AG04450 (cell line): ENCODE results near the gene TNFSF8. TPM values are rescaled to one million over a fixed set of nuclear protein-coding genes. Genes with fewer than 3 reads are reported as not detected.

ENCODE experiments used
- CTCF ChIA-PET: fragments of 300-600, 350-600 bp; formaldehyde crosslinking; extraction: SDS; loops from one replicate; lab custom pipeline; 2022; ENCODE audit warnings: antibody characterized with exemption, inconsistent platforms; lab: Charles Lee
- POLR2A ChIA-PET: fragments of 350-600 bp; formaldehyde crosslinking; extraction: SDS; loops from one replicate; lab custom pipeline; 2021; ENCODE audit warnings: antibody characterized with exemption, inconsistent platforms; lab: Yijun Ruan, JAX
- DNase-seq: peaks from one replicate; pipeline ENCODE4 v3.0.0-alpha.2; 2011; ENCODE audit warnings: low read depth, low spot score
- H3K27ac ChIP-seq: one replicate; pipeline ENCODE4 v1.5.1; 2012; ENCODE audit warnings: low read depth, low read length, control low read depth
- H3K27me3 ChIP-seq: one replicate; pipeline ENCODE4 v1.6.0; 2012; ENCODE audit warnings: low read length; ENCODE audit not compliant: control insufficient read depth, insufficient read depth
- H3K4me3 ChIP-seq: 2 replicates; pipeline ENCODE4 v1.5.1; 2011; ENCODE audit warnings: mild to moderate bottlenecking, low read depth, low read length, control low read depth
- H3K9me3 ChIP-seq: 2 replicates; pipeline ENCODE4 v1.5.1; 2012; ENCODE audit warnings: low read length; ENCODE audit not compliant: control insufficient read depth, insufficient read depth
- polyA plus RNA-seq: library from polyadenylated mRNA; depleted of rRNA; stranded (reverse); fragments of >200 nt; gene quantifications from 2 replicates; pipeline ENCODE4 v1.2.3, GENCODE V29; 2011
- TF ChIP-seq, protein P1 (sequence below): IDR thresholded peaks from 2 replicates; pipeline ENCODE4 v1.5.1; 2011; ENCODE audit warnings: low read depth, low read length, control low read depth, inconsistent platforms

TNFSF8 gene
- polyA plus RNA-seq, 1 experiment = not detected

DNA sequence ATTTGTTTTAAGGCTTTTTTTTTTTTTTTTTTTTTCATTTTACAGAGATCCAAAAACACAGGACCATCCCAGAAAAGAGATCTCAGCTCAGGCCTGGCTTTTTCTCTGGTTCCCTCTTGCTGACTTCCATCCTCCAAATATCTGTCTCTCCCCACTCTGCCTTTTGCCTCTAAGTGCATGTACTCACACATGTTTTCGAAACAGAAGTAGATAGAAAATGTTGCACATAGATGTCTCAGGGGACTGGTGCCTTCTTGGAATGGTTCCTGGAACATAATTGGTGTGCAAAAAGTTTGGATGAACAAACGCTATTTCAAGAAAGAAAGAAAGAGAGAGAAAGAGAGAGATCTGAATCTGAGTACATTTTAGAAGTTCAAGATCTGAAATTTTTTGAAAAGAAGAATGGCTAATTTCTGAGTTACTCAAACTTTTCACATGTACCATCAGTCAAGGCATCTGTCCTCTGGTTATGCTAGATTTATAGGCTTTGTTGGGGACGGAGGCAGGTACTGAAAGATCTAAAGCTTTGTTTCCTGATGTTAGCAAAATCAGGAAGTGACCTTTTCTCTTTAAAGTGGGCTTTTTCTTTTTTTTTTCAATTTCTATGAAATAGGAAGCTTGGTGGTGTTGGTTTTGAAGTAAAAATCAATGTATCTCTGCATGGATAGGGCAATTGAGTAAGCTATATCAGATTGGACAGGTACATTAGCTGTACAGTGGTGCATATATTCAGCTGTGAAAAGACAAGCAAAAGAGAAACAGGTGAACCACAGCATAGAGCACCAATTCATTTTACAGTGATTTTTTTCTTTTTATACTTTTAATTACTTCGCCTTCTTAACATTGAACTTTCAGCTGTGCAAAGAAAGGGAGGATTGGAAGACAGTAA is 8.5 kb upstream of the TNFSF8 start:
- POLR2A ChIA-PET = no interaction called here

GRCh38 chr9:114937516-114937915 is 7.1 kb upstream of the TNFSF8 start:
- DNase-seq = no peak
- TF ChIP-seq, protein P1, sequence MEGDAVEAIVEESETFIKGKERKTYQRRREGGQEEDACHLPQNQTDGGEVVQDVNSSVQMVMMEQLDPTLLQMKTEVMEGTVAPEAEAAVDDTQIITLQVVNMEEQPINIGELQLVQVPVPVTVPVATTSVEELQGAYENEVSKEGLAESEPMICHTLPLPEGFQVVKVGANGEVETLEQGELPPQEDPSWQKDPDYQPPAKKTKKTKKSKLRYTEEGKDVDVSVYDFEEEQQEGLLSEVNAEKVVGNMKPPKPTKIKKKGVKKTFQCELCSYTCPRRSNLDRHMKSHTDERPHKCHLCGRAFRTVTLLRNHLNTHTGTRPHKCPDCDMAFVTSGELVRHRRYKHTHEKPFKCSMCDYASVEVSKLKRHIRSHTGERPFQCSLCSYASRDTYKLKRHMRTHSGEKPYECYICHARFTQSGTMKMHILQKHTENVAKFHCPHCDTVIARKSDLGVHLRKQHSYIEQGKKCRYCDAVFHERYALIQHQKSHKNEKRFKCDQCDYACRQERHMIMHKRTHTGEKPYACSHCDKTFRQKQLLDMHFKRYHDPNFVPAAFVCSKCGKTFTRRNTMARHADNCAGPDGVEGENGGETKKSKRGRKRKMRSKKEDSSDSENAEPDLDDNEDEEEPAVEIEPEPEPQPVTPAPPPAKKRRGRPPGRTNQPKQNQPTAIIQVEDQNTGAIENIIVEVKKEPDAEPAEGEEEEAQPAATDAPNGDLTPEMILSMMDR = no peak
- ChIA-PET CTCF (interaction anchor here (1.9 kb wide), 2 partner anchors 27 to 284 kb away, joined by 4 read pairs; no protein-coding TSS in a partner anchor), POLR2A (no interaction called here)
- Histone ChIP-seq H3K9me3 (no peaks in the 10 kb centered on the region), H3K27ac (no peak overlapping the region), H3K4me3 (no peak overlapping the region), H3K27me3 (peaks cover 36% of the 10 kb centered on the region)

More for the DNA sequence above, 8.5 kb upstream of the TNFSF8 start:
- TF ChIP-seq, protein P1 = no peak
- no peak overlapping the region for H3K27ac ChIP-seq
- CTCF ChIA-PET = interaction anchor here (0.7 kb wide), 2 partner anchors 173 to 276 kb away, joined by 3 to 4 read pairs; no protein-coding TSS in a partner anchor
- no peak for DNase-seq
- H3K9me3 ChIP-seq = no peaks in the 10 kb centered on the region
- H3K4me3 ChIP-seq = no peak overlapping the region
- H3K27me3 ChIP-seq = peaks cover 30% of the 10 kb centered on the region

GRCh38 chr9:114936581-114936980 is 6.2 kb upstream of the TNFSF8 start:
- ChIA-PET CTCF (interaction anchor here (1.3 to 1.9 kb wide), 4 partner anchors 26 to 588 kb away, joined by 3 to 4 read pairs (median 4); no protein-coding TSS in a partner anchor), POLR2A (no interaction called here)
- no peak for DNase-seq

GRCh38 chr9:114935119-114935518 is 4.7 kb upstream of the TNFSF8 start:
- POLR2A ChIA-PET = interaction anchor here (0.6 kb wide), 1 partner anchor 129 kb away, joined by 3 read pairs; no protein-coding TSS in a partner anchor
- DNase-seq = no peak
- Histone ChIP-seq H3K27me3 (peaks cover 54% of the 10 kb centered on the region), H3K27ac (no peak overlapping the region), H3K9me3 (no peaks in the 10 kb centered on the region), H3K4me3 (no peak overlapping the region)
- TF ChIP-seq, protein P1 = no peak
- CTCF ChIA-PET = interaction anchor here (1.0 to 1.8 kb wide), 3 partner anchors 15 to 282 kb away, joined by 3 to 5 read pairs (median 3); no protein-coding TSS in a partner anchor

More at GRCh38 chr9:114936581-114936980, 6.2 kb upstream of the TNFSF8 start:
- H3K9me3 ChIP-seq = no peaks in the 10 kb centered on the region
- TF ChIP-seq, protein P1 = no peak
- H3K27me3 ChIP-seq = peaks cover 44% of the 10 kb centered on the region
- no peak overlapping the region for H3K4me3 ChIP-seq
- H3K27ac ChIP-seq = no peak overlapping the region

- Histone ChIP-seq H3K4me3 (no peak overlapping the region), H3K27ac (no peak overlapping the region), H3K27me3 (peaks cover 55% of the 10 kb centered on the region), H3K9me3 (no peaks in the 10 kb centered on the region)
- ChIA-PET CTCF (no interaction called here), POLR2A (no interaction called here)
- no peak for DNase-seq
- TF ChIP-seq, protein P1 = no peak
These were observed 2.1 kb upstream of the TNFSF8 start for GRCh38 chr9:114932502-114932901.
